HUES6 (cell line): ENCODE measurements around the gene MICOS13.

Source experiments
- H3K27ac ChIP-seq: 2 replicates; pipeline ENCODE4 v1.7.0; 2013; ENCODE audit warnings: low read depth, mild to moderate bottlenecking, low read length, inconsistent platforms
- H3K27me3 ChIP-seq: 2 replicates; pipeline ENCODE4 v1.6.1; 2013; ENCODE audit warnings: low read length; ENCODE audit not compliant: control insufficient read depth, insufficient read depth
- H3K36me3 ChIP-seq: 2 replicates; pipeline ENCODE4 v1.6.1; 2013; ENCODE audit warnings: low read length; ENCODE audit not compliant: control insufficient read depth, insufficient read depth
- H3K4me1 ChIP-seq: 2 replicates; pipeline ENCODE4 v1.6.1; 2013; ENCODE audit warnings: low read length; ENCODE audit not compliant: control insufficient read depth, insufficient read depth
- H3K4me3 ChIP-seq: 2 replicates; pipeline ENCODE4 v1.5.1; 2013; ENCODE audit warnings: low read depth, low read length
- H3K9ac ChIP-seq: one replicate; pipeline ENCODE4 v1.6.1; 2013; ENCODE audit warnings: mild to moderate bottlenecking, low read length
- H3K9me3 ChIP-seq: 2 replicates; pipeline ENCODE4 v1.6.1; 2013; ENCODE audit warnings: low read depth, low read length; ENCODE audit not compliant: control insufficient read depth, insufficient read depth

The MICOS13 gene

DNA sequence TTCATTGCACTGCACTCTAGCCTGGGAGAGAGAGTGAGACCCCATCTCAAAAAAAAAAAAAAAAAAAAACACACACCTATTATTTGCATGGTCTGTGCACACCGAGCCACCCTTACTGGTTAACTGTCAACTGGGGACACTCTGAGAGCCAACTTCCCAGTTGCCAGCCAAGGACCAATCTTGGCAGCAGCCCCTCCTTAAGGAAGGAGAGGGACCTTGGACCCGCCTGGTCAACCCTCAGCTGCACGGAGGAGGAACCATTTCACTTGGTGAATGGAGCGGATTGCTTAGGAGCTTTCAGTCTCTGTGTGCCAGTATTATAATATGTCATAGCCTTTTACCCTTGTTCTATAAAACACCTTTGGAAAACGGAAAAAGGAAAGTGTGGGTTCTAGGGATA, 24.9 kb downstream of the MICOS13 start:
- Histone ChIP-seq H3K27ac (no peak overlapping the region), H3K36me3 (peaks cover 94% of the 10 kb centered on the region)

DNA sequence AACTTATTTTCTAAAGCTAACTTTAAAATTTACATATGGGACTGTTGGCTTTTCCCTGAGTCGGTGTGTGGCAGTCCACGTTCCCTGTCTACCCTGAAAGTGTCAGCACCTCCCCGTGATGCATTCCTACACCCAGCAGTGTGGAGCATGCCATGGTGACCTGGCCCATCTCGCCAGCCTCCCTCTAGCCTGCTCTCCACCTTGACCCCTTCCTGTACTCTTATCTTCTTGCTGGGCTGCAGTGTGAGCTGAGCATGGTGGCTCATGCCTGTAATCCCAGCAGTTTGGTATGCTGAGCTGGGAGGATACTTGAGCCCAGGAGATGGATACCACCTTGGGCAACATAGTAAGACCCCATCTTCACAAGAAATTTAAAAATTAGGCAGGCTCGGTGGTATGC, 25.4 kb downstream of the MICOS13 start:
- Histone ChIP-seq H3K27ac (no peak overlapping the region), H3K4me1 (no peaks in the 10 kb centered on the region), H3K27me3 (no peaks in the 10 kb centered on the region), H3K36me3 (peaks cover 94% of the 10 kb centered on the region), H3K4me3 (no peak overlapping the region), H3K9me3 (no peaks in the 10 kb centered on the region), H3K9ac (no peak overlapping the region)

More for the DNA sequence above, 24.9 kb downstream of the MICOS13 start:
- H3K9ac ChIP-seq = no peak overlapping the region
- no peaks in the 10 kb centered on the region for H3K9me3 ChIP-seq
- no peaks in the 10 kb centered on the region for H3K27me3 ChIP-seq
- H3K4me1 ChIP-seq = no peaks in the 10 kb centered on the region
- H3K4me3 ChIP-seq = no peak overlapping the region

GRCh38 chr19:5652261-5652660, 28.1 kb downstream of the MICOS13 start:
- Histone ChIP-seq H3K36me3 (peaks cover 90% of the 10 kb centered on the region), H3K9me3 (no peaks in the 10 kb centered on the region), H3K4me1 (no peaks in the 10 kb centered on the region), H3K9ac (no peak overlapping the region), H3K27ac (no peak overlapping the region), H3K27me3 (no peaks in the 10 kb centered on the region), H3K4me3 (no peak overlapping the region)

DNA sequence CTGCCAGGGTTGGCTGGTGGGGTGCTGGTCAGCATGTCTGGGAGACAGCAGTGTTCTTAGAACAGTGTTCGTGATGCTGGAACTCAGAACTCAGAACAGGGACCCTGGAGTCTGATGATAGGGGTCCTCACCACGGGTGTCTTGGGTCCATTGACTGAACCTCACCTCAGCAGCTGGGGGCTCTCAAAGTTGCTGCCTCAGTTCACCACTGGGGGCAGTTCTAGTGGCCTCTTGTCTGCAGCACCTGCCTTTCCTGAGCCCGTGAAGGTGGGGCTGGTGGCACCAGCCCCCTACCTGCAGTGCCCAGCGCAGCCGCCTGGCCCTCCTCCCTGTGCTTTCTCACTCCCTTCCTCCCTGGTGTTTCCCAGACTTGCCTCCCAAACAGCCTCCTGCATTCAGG, 29.0 kb downstream of the MICOS13 start:
- Histone ChIP-seq H3K4me1 (no peaks in the 10 kb centered on the region), H3K36me3 (peaks cover 91% of the 10 kb centered on the region)

DNA sequence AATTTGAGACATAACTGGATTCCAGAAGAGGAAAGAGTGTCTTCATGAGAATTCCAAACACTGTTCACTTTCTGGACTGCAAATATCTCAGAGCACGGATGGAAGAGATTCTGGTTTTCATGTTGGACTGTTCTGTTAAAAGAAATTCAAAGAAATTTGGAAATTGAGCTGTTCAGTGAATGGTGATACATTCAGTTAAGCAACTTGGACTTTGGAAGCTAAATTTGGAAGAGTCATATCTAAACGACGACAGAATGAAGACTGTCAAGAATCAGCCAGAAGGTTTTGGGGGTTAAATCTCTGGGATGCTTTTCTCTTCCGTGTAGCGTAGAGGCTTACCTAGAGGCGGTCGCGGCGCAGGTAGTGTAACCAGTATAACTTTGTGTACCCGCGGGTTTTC, 31.9 kb downstream of the MICOS13 start:
- Histone ChIP-seq H3K9ac (no peak overlapping the region), H3K27me3 (no peaks in the 10 kb centered on the region), H3K36me3 (peaks cover 91% of the 10 kb centered on the region), H3K9me3 (no peaks in the 10 kb centered on the region), H3K4me3 (no peak overlapping the region), H3K4me1 (no peaks in the 10 kb centered on the region), H3K27ac (no peak overlapping the region)

More for the DNA sequence above, 29.0 kb downstream of the MICOS13 start:
- no peak overlapping the region for H3K27ac ChIP-seq
- H3K27me3 ChIP-seq = no peaks in the 10 kb centered on the region
- no peak overlapping the region for H3K4me3 ChIP-seq
- H3K9me3 ChIP-seq = no peaks in the 10 kb centered on the region
- no peak overlapping the region for H3K9ac ChIP-seq

GRCh38 chr19:5646703-5647102, 33.6 kb downstream of the MICOS13 start:
- no peaks in the 10 kb centered on the region for H3K27me3 ChIP-seq
- H3K9me3 ChIP-seq = no peaks in the 10 kb centered on the region
- no peak overlapping the region for H3K4me3 ChIP-seq
- no peak overlapping the region for H3K9ac ChIP-seq
- peaks cover 91% of the 10 kb centered on the region for H3K36me3 ChIP-seq
- H3K4me1 ChIP-seq = no peaks in the 10 kb centered on the region
- no peak overlapping the region for H3K27ac ChIP-seq

- H3K27me3 ChIP-seq = no peaks in the 10 kb centered on the region
- no peak overlapping the region for H3K27ac ChIP-seq
- H3K9me3 ChIP-seq = no peaks in the 10 kb centered on the region
- no peaks in the 10 kb centered on the region for H3K4me1 ChIP-seq
- H3K9ac ChIP-seq = no peak overlapping the region
- no peak overlapping the region for H3K4me3 ChIP-seq
- H3K36me3 ChIP-seq = peaks cover 85% of the 10 kb centered on the region
Measured at GRCh38 chr19:5645409-5645808, 34.9 kb downstream of the MICOS13 start.

DNA sequence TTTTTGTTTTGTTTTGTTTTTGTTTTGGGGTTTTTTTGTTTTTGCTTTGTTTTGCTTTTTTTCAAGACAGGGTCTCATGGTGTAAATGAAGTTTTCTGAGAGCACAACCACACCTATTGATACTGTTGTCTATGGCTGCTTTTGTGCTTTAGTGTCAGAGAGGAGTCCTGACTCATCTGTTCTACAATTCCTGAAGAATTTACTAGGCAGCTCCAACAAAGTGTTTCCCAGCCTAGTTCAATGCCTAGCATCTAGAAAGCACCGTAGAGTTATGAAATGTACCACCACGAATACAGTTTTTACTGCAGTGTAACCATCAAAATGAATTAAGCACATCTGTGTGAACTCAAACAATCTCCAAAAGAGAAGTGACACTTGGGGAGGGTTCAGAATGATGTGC, 36.3 kb downstream of the MICOS13 start:
- Histone ChIP-seq H3K36me3 (peaks cover 76% of the 10 kb centered on the region), H3K4me3 (no peak overlapping the region), H3K9ac (no peak overlapping the region), H3K27me3 (no peaks in the 10 kb centered on the region), H3K27ac (no peak overlapping the region), H3K4me1 (no peaks in the 10 kb centered on the region), H3K9me3 (no peaks in the 10 kb centered on the region)

GRCh38 chr19:5643060-5643459, 37.3 kb downstream of the MICOS13 start:
- peaks cover 70% of the 10 kb centered on the region for H3K36me3 ChIP-seq
- H3K27me3 ChIP-seq = no peaks in the 10 kb centered on the region
- H3K4me3 ChIP-seq = no peak overlapping the region
- no peak overlapping the region for H3K27ac ChIP-seq
- no peaks in the 10 kb centered on the region for H3K4me1 ChIP-seq
- H3K9ac ChIP-seq = no peak overlapping the region
- no peaks in the 10 kb centered on the region for H3K9me3 ChIP-seq

- Histone ChIP-seq H3K9me3 (no peaks in the 10 kb centered on the region), H3K36me3 (peaks cover 62% of the 10 kb centered on the region), H3K4me3 (no peak overlapping the region), H3K27ac (no peak overlapping the region), H3K9ac (no peak overlapping the region), H3K4me1 (no peaks in the 10 kb centered on the region), H3K27me3 (no peaks in the 10 kb centered on the region)
Measured at GRCh38 chr19:5642204-5642603, 38.1 kb downstream of the MICOS13 start.

GRCh38 chr19:5641171-5641570, 39.1 kb downstream of the MICOS13 start:
- Histone ChIP-seq H3K9me3 (no peaks in the 10 kb centered on the region), H3K27me3 (no peaks in the 10 kb centered on the region), H3K36me3 (peaks cover 54% of the 10 kb centered on the region), H3K27ac (no peak overlapping the region), H3K4me3 (no peak overlapping the region), H3K4me1 (no peaks in the 10 kb centered on the region), H3K9ac (no peak overlapping the region)

DNA sequence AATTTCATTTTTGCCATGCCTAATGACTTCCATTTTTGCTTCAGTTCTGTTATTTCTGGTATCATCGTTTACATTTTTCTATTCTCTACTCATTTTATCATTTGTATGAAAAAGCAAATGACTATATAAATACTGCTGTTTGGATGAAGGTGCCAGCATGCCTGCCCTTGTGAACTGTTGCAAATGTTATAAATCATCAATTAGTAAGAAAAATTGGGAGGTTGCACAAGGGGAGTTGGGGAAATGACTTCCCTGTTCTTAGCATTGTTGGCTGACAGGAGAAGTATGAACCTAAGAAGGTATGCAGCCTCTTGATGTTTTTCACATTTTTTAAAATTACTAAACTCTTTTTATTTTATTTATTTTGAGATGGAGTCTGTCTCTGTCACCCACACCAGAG, 42.3 kb downstream of the MICOS13 start:
- Histone ChIP-seq H3K36me3 (peaks cover 38% of the 10 kb centered on the region), H3K9me3 (no peaks in the 10 kb centered on the region), H3K4me1 (no peaks in the 10 kb centered on the region), H3K27ac (no peak overlapping the region), H3K4me3 (no peak overlapping the region), H3K27me3 (no peaks in the 10 kb centered on the region), H3K9ac (no peak overlapping the region)
